B cell (primary cell): ENCODE results near the gene EP300. TPM values are rescaled to one million over a fixed set of nuclear protein-coding genes. Genes with fewer than 3 reads are reported as not detected.

Source experiments
- ATAC-seq: fragments of 200-7000 bp; cut with Tn5 transposase; one replicate; pipeline ENCODE4 v1.10.0; 2021; ENCODE audit warnings: low read depth, mild to moderate bottlenecking, moderate number of reproducible peaks, moderate library complexity
- CTCF ChIA-PET: fragments of 350-600 bp; sonication (Branson Sonifier 250); formaldehyde crosslinking; loops from one replicate; lab custom pipeline; 2021; ENCODE audit warnings: antibody characterized with exemption, inconsistent platforms; lab: Charles Lee
- POLR2A ChIA-PET: fragments of 350-600 bp; sonication (Branson Sonifier 250); formaldehyde crosslinking; loops from one replicate; lab custom pipeline; 2021; ENCODE audit warnings: antibody characterized with exemption; lab: Charles Lee
- DNase-seq: peaks from one replicate; pipeline ENCODE4 v3.0.0; 2013
- H2AFZ ChIP-seq: 2 replicates; pipeline ENCODE4 v1.6.1; 2012; ENCODE audit warnings: mild to moderate bottlenecking, low read depth, low read length; ENCODE audit not compliant: insufficient read depth, poor library complexity, severe bottlenecking
- H3K27ac ChIP-seq, 2 donors: 1 replicate in 1 of 2; 2 replicates in 1 of 2; pipeline ENCODE4 v1.5.1; 2012 to 2013; ENCODE audit warnings: low read length in 2 of 2, mild to moderate bottlenecking in 2 of 2, moderate library complexity in 1 of 2
- H3K27me3 ChIP-seq, 4 experiments: fragments of 200-600 bp in 1 of 4; sonication (generic) in 1 of 4; replicated peaks in 1 of 4; 1 replicate in 2 of 4; 2 replicates in 2 of 4; pipeline versions ENCODE4 v1.6.1 to v1.7.0; 2013 to 2016; ENCODE audit warnings: low read length in 3 of 4, mild to moderate bottlenecking in 2 of 4, mixed read lengths in 1 of 4, moderate library complexity in 1 of 4; ENCODE audit not compliant: insufficient read depth in 4 of 4, control insufficient read depth in 3 of 4; ENCODE audit errors: control extremely low read depth in 1 of 4
- H3K36me3 ChIP-seq, 2 experiments: replicated peaks in 1 of 2; 1 replicate in 1 of 2; 2 replicates in 1 of 2; pipeline versions ENCODE4 v1.6.1 to v1.7.1; 2013; ENCODE audit warnings: low read length in 1 of 2; ENCODE audit not compliant: insufficient read depth in 2 of 2, control insufficient read depth in 1 of 2; ENCODE audit errors: control extremely low read depth in 1 of 2, extremely low read depth in 1 of 2
- H3K4me1 ChIP-seq, 2 donors: fragments of 200-600 bp in 1 of 2; sonication (generic) in 1 of 2; 1 replicate in 1 of 2; 2 replicates in 1 of 2; pipeline versions ENCODE4 v1.5.1 to v1.6.1; 2013 to 2017; ENCODE audit warnings: low read length in 2 of 2; ENCODE audit not compliant: control insufficient read depth in 2 of 2, insufficient read depth in 2 of 2
- H3K4me2 ChIP-seq: replicated peaks from 2 replicates; pipeline ENCODE3; 2012; ENCODE audit warnings: mild to moderate bottlenecking, low read depth, low read length; ENCODE audit not compliant: poor library complexity, severe bottlenecking
- H3K4me3 ChIP-seq, 5 experiments: fragments of 200-600 bp in 1 of 5; sonication (generic) in 1 of 5; 1 replicate in 3 of 5; 2 replicates in 2 of 5; pipeline versions ENCODE4 v1.5.1 to v1.7.0; 2011 to 2016; ENCODE audit warnings: low read length in 4 of 5, mild to moderate bottlenecking in 4 of 5, low read depth in 2 of 5, control low read depth in 1 of 5, moderate library complexity in 1 of 5; ENCODE audit not compliant: insufficient read depth in 1 of 5; ENCODE audit errors: control extremely low read depth in 1 of 5, extremely low read depth in 1 of 5
- H3K79me2 ChIP-seq: fragments of 200-600 bp; sonication (generic); one replicate; pipeline ENCODE4 v1.6.0; 2016; ENCODE audit warnings: low read length; ENCODE audit not compliant: control insufficient read depth, insufficient read depth
- H3K9ac ChIP-seq: fragments of 200-600 bp; sonication (generic); 2 replicates; pipeline ENCODE4 v1.6.1; 2017; ENCODE audit warnings: mild to moderate bottlenecking, low read length, moderate library complexity
- H3K9me3 ChIP-seq, 3 donors: one replicate each; pipeline versions ENCODE4 v1.6.1 to v1.7.1; 2013; ENCODE audit warnings: low read length in 2 of 3; ENCODE audit not compliant: control insufficient read depth in 2 of 3, insufficient read depth in 1 of 3; ENCODE audit errors: control extremely low read depth in 1 of 3
- H4K20me1 ChIP-seq: 2 replicates; pipeline ENCODE4 v1.6.0; 2012; ENCODE audit warnings: mild to moderate bottlenecking, low read length; ENCODE audit not compliant: insufficient read depth, control insufficient read depth, poor library complexity, severe bottlenecking
- H3K27ac Mint-ChIP-seq: one replicate; pipeline ENCODE4 v1.8.0; 2021; ENCODE audit warnings: mixed read lengths
- H3K27me3 Mint-ChIP-seq: one replicate; pipeline ENCODE4 v1.8.0; 2021; ENCODE audit warnings: mixed read lengths
- H3K4me1 Mint-ChIP-seq: one replicate; pipeline ENCODE4 v1.8.0; 2021; ENCODE audit warnings: mixed read lengths
- H3K4me3 Mint-ChIP-seq: one replicate; pipeline ENCODE4 v1.8.0; 2021; ENCODE audit warnings: mixed read lengths
- H3K9me3 Mint-ChIP-seq: one replicate; pipeline ENCODE4 v1.8.0; 2022; ENCODE audit warnings: mixed read lengths; ENCODE audit not compliant: insufficient read depth
- EZH2 ChIP-seq: IDR thresholded peaks from 2 replicates; pipeline ENCODE4 v1.6.1; 2012; ENCODE audit warnings: borderline replicate concordance, low read depth, mild to moderate bottlenecking, moderate library complexity, low read length; ENCODE audit not compliant: insufficient read depth, poor library complexity, severe bottlenecking
- WGBS: methylation state at CpG from one replicate; pipeline ENCODE4 v1.1.5; 2013; ENCODE audit warnings: missing lambda C conversion rate; ENCODE audit not compliant: insufficient coverage; 5-methylcytosine and 5-hydroxymethylcytosine counted together
- intact Hi-C: fragments of 100-400 bp; cut with micrococcal nuclease; formaldehyde crosslinking; loops from one replicate; pipeline ENCODE4 v1.10.0; 2022
- polyA minus RNA-seq: library from RNA; depleted of rRNA, polyadenylated mRNA; stranded (reverse); fragments of >200 nt; gene quantifications from 2 replicates; pipeline ENCODE4 v1.2.3, GENCODE V29; 2012
- polyA plus RNA-seq: library from polyadenylated mRNA; depleted of rRNA; stranded (reverse); fragments of >200 nt; gene quantifications from 2 replicates; pipeline ENCODE4 v1.2.3, GENCODE V29; 2012
- total RNA-seq, 2 donors: library from RNA; stranded (reverse); fragments of 120-200 nt in 1 of 2; gene quantifications; 1 replicate in 1 of 2; 2 replicates in 1 of 2; pipeline versions ENCODE4 v1.2.3 to v1.2.4, GENCODE V29; 2013 to 2022
- TF ChIP-seq, protein P1 (sequence below): fragments of 200-600 bp; IDR thresholded peaks from one replicate; pipeline ENCODE4 v1.8.0; 2022; ENCODE audit warnings: antibody characterized with exemption, mild to moderate bottlenecking

Gene EP300
- total RNA-seq (185 and 208 TPM in 2 replicates), polyA plus RNA-seq (73.3 and 81.3 TPM in 2 replicates), polyA minus RNA-seq (131 and 172 TPM in 2 replicates)
- total RNA-seq (2013): 46.6 TPM

DNA sequence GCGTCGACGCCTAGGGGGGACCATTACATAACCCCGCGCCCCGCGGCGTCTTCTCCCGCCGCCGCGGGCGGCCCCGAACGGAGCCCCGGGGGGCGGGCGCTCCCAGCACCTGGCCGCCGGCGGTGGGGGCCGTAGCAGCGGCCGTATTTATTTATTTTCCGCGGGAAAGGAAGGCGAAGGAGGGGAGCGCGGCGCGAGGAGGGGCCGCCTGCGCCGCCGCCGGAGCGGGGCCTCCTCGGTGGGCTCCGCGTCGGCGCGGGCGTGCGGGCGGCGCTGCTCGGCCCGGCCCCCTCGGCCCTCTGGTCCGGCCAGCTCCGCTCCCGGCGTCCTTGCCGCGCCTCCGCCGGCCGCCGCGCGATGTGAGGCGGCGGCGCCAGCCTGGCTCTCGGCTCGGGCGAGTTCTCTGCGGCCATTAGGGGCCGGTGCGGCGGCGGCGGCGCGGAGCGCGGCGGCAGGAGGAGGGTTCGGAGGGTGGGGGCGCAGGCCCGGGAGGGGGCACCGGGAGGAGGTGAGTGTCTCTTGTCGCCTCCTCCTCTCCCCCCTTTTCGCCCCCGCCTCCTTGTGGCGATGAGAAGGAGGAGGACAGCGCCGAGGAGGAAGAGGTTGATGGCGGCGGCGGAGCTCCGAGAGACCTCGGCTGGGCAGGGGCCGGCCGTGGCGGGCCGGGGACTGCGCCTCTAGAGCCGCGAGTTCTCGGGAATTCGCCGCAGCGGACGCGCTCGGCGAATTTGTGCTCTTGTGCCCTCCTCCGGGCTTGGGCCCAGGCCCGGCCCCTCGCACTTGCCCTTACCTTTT, at the start of gene EP300:
TSS of gene EP300 (plus strand) at position 570 of the 795 bp plus-strand sequence. CDS start 413 bp downstream, outside the sequence.
- H3K4me1 Mint-ChIP-seq: peaks cover 40% of the 10 kb centered on the region
- peak; percentile 53 for ATAC-seq
- Histone ChIP-seq H3K36me3 (no peaks in the 10 kb centered on the region), H3K9me3 (no peaks in the 10 kb centered on the region), H3K27ac (peak within 1 kb of the TSS; percentile 97 to 99), H3K4me2 (peak within 1 kb of the TSS; percentile 80), H2AFZ (peak within 1 kb of the TSS; percentile 85), H3K27me3 (no peaks in the 10 kb centered on the region), H3K9ac (peak within 1 kb of the TSS; percentile 97), H3K4me3 (peak within 1 kb of the TSS; percentile 74 to 92 (median 85)), H3K4me1 (peaks cover 28 to 33% of the 10 kb centered on the region in 2 donors), H4K20me1 (peaks cover 39% of the 10 kb centered on the region), H3K79me2 (peaks cover 48% of the 10 kb centered on the region)
- H3K27me3 Mint-ChIP-seq: no peaks in the 10 kb centered on the region
- under 1% methylated on average over 92 of the region's 112 CpGs for WGBS
- intact Hi-C loops: loop anchor here (1.0 to 10.0 kb wide), 3 partner anchors 103 to 275 kb away; partner anchors contain the start of genes RANGAP1 and SLC25A17
- ChIA-PET CTCF (interaction anchor here (0.7 to 4.1 kb wide), 10 partner anchors 23 to 409 kb away, joined by 3 to 40 read pairs (median 3); no protein-coding TSS in a partner anchor), POLR2A (interaction anchor here (0.5 to 5.9 kb wide), 9 partner anchors 24 to 236 kb away, joined by 3 to 90 read pairs (median 6); partner anchors contain the start of genes RBX1, ST13 and XPNPEP3)
- H3K4me3 Mint-ChIP-seq: peak within 1 kb of the TSS; percentile 98
- peak within 1 kb of the TSS; percentile 100 for H3K27ac Mint-ChIP-seq
- no peak for TF ChIP-seq EZH2
- TF ChIP-seq, protein P1, sequence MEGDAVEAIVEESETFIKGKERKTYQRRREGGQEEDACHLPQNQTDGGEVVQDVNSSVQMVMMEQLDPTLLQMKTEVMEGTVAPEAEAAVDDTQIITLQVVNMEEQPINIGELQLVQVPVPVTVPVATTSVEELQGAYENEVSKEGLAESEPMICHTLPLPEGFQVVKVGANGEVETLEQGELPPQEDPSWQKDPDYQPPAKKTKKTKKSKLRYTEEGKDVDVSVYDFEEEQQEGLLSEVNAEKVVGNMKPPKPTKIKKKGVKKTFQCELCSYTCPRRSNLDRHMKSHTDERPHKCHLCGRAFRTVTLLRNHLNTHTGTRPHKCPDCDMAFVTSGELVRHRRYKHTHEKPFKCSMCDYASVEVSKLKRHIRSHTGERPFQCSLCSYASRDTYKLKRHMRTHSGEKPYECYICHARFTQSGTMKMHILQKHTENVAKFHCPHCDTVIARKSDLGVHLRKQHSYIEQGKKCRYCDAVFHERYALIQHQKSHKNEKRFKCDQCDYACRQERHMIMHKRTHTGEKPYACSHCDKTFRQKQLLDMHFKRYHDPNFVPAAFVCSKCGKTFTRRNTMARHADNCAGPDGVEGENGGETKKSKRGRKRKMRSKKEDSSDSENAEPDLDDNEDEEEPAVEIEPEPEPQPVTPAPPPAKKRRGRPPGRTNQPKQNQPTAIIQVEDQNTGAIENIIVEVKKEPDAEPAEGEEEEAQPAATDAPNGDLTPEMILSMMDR: peak; percentile 41
- DNase-seq: peak; percentile 92
- H3K9me3 Mint-ChIP-seq: no peaks in the 10 kb centered on the region

DNA sequence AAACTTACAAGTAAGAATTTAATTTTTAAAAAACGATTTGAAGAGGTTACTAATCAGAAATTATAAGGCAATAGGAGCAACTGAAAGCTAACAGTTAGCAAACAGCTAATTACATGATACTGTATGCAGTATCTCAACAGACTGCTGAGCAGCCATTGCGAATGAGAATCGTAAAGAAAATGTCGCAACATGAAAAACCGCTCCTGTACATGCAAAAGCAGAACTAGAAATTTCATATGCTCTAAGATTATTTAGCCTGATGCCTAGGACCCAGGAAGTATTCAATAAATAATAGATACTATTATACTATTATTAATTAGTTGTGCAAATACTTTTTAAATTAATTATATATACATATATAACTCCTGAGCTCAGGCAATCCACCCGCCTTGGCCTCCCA, 48.7 kb upstream of the EP300 start:
- Mint-ChIP-seq H3K27ac (no peak overlapping the region), H3K4me1 (no peaks in the 10 kb centered on the region), H3K4me3 (no peak overlapping the region), H3K27me3 (peaks cover 7% of the 10 kb centered on the region), H3K9me3 (no peaks in the 10 kb centered on the region)
- H3K27me3 ChIP-seq: no peaks in the 10 kb centered on the region
- intact Hi-C loops: no loop called here
- no peaks in the 10 kb centered on the region for H3K9me3 ChIP-seq
- ATAC-seq (no peak), DNase-seq (no peak)
- H3K4me3 ChIP-seq: no peak overlapping the region
- H4K20me1 ChIP-seq: no peaks in the 10 kb centered on the region
- WGBS: no CpG with 5 or more reads among the region's 6 CpGs
- no peak overlapping the region for H3K4me2 ChIP-seq
- no peak overlapping the region for H3K27ac ChIP-seq
- no peak overlapping the region for H2AFZ ChIP-seq
- POLR2A ChIA-PET: no interaction called here
- CTCF ChIA-PET: interaction anchor here (1.3 kb wide), 1 partner anchor 21 kb away, joined by 5 read pairs; no protein-coding TSS in a partner anchor
- TF ChIP-seq EZH2: no peak
- TF ChIP-seq, protein P1: no peak
- H3K79me2 ChIP-seq: no peaks in the 10 kb centered on the region
- no peaks in the 10 kb centered on the region for H3K4me1 ChIP-seq
- no peaks in the 10 kb centered on the region for H3K36me3 ChIP-seq
- no peak overlapping the region for H3K9ac ChIP-seq
